Stimulated activated naive CD8-positive, alpha-beta T cell treated with anti-CD3 and anti-CD28 coated beads, Interleukin-15, Interleukin-2, amounts not matched to agents 100 ng/mL and 50 ng/mL, for 24 hours (primary cell): ENCODE results near the gene CCDC187.
A peak's percentile ranks its signal among the peaks of the same experiment; 100 is the strongest.

ENCODE experiments used
- H3K27ac Mint-ChIP-seq: one replicate; pipeline ENCODE4 v1.8.0; 2021; ENCODE audit warnings: mild to moderate bottlenecking, mixed read lengths
- H3K27me3 Mint-ChIP-seq: one replicate; pipeline ENCODE4 v1.8.0; 2021; ENCODE audit warnings: mixed read lengths
- H3K36me3 Mint-ChIP-seq: one replicate; pipeline ENCODE4 v1.8.0; 2021; ENCODE audit warnings: low read depth, mixed read lengths
- H3K4me1 Mint-ChIP-seq: one replicate; pipeline ENCODE4 v1.8.0; 2021; ENCODE audit warnings: low read depth, mixed read lengths
- H3K4me3 Mint-ChIP-seq: one replicate; pipeline ENCODE4 v1.8.0; 2021; ENCODE audit warnings: mild to moderate bottlenecking, mixed read lengths
- H3K9me3 Mint-ChIP-seq: one replicate; pipeline ENCODE4 v1.8.0; 2021; ENCODE audit warnings: mixed read lengths

The CCDC187 gene

GRCh38 chr9:136252281-136252680, 51.6 kb downstream of the CCDC187 start:
- no peaks in the 10 kb centered on the region for H3K4me1 Mint-ChIP-seq
- H3K27ac Mint-ChIP-seq, result no peak overlapping the region
- no peaks in the 10 kb centered on the region for H3K36me3 Mint-ChIP-seq
- no peak overlapping the region for H3K4me3 Mint-ChIP-seq
- H3K27me3 Mint-ChIP-seq, result no peaks in the 10 kb centered on the region
- no peaks in the 10 kb centered on the region for H3K9me3 Mint-ChIP-seq

GRCh38 chr9:136251264-136252115, 52.4 kb downstream of the CCDC187 start:
- no peaks in the 10 kb centered on the region for H3K36me3 Mint-ChIP-seq
- H3K9me3 Mint-ChIP-seq, result no peaks in the 10 kb centered on the region
- no peaks in the 10 kb centered on the region for H3K4me1 Mint-ChIP-seq
- no peaks in the 10 kb centered on the region for H3K27me3 Mint-ChIP-seq
- H3K4me3 Mint-ChIP-seq, result no peak overlapping the region
- no peak overlapping the region for H3K27ac Mint-ChIP-seq

GRCh38 chr9:136250676-136251075, 53.2 kb downstream of the CCDC187 start:
- Mint-ChIP-seq H3K36me3 (no peaks in the 10 kb centered on the region), H3K27ac (no peak overlapping the region), H3K4me1 (peaks cover 5% of the 10 kb centered on the region), H3K9me3 (no peaks in the 10 kb centered on the region), H3K27me3 (no peaks in the 10 kb centered on the region), H3K4me3 (no peak overlapping the region)

GRCh38 chr9:136249877-136250559, 53.9 kb downstream of the CCDC187 start:
- Mint-ChIP-seq H3K27me3 (no peaks in the 10 kb centered on the region), H3K4me3 (no peak overlapping the region), H3K9me3 (no peaks in the 10 kb centered on the region), H3K27ac (no peak overlapping the region), H3K4me1 (peaks cover 5% of the 10 kb centered on the region), H3K36me3 (peaks cover under 1% of the 10 kb centered on the region)

GRCh38 chr9:136248951-136249876, 54.7 kb downstream of the CCDC187 start:
- Mint-ChIP-seq H3K4me1 (peaks cover 13% of the 10 kb centered on the region), H3K4me3 (no peak overlapping the region), H3K36me3 (peaks cover 8% of the 10 kb centered on the region), H3K27ac (no peak overlapping the region), H3K9me3 (no peaks in the 10 kb centered on the region), H3K27me3 (no peaks in the 10 kb centered on the region)

- H3K4me1 Mint-ChIP-seq, result peaks cover 24% of the 10 kb centered on the region
- no peak overlapping the region for H3K27ac Mint-ChIP-seq
- H3K36me3 Mint-ChIP-seq, result peaks cover 8% of the 10 kb centered on the region
- no peaks in the 10 kb centered on the region for H3K9me3 Mint-ChIP-seq
- no peak overlapping the region for H3K4me3 Mint-ChIP-seq
- no peaks in the 10 kb centered on the region for H3K27me3 Mint-ChIP-seq
Measured at GRCh38 chr9:136247947-136248637, 55.8 kb downstream of the CCDC187 start.

- no peak overlapping the region for H3K4me3 Mint-ChIP-seq
- H3K27me3 Mint-ChIP-seq, result no peaks in the 10 kb centered on the region
- peak overlapping the region; percentile 61 for H3K27ac Mint-ChIP-seq
Measured at GRCh38 chr9:136247551-136247916, 56.4 kb downstream of the CCDC187 start.

GRCh38 chr9:136246849-136247550, 56.9 kb downstream of the CCDC187 start:
- Mint-ChIP-seq H3K27ac (peak overlapping the region; percentile 61), H3K27me3 (no peaks in the 10 kb centered on the region), H3K4me3 (no peak overlapping the region), H3K4me1 (peaks cover 33% of the 10 kb centered on the region), H3K9me3 (no peaks in the 10 kb centered on the region), H3K36me3 (peaks cover 8% of the 10 kb centered on the region)

More at GRCh38 chr9:136247551-136247916, 56.4 kb downstream of the CCDC187 start:
- Mint-ChIP-seq H3K4me1 (peaks cover 30% of the 10 kb centered on the region), H3K36me3 (peaks cover 8% of the 10 kb centered on the region), H3K9me3 (no peaks in the 10 kb centered on the region)

- Mint-ChIP-seq H3K4me1 (peaks cover 44% of the 10 kb centered on the region), H3K27me3 (no peaks in the 10 kb centered on the region), H3K9me3 (no peaks in the 10 kb centered on the region), H3K27ac (peak within 1 kb of the TSS; percentile 96), H3K36me3 (peaks cover 13% of the 10 kb centered on the region), H3K4me3 (peak within 1 kb of the TSS; percentile 97)
Measured at GRCh38 chr9:136245219-136246150, 58.4 kb downstream of the CCDC187 start, which contains the start of gene QSOX2. QSOX2 (minus strand) TSS chr9:136245812; CDS start chr9:136245803, 9 bp downstream.

GRCh38 chr9:136244969-136245218, 59.0 kb downstream of the CCDC187 start:
- Mint-ChIP-seq H3K4me1 (peaks cover 44% of the 10 kb centered on the region), H3K9me3 (no peaks in the 10 kb centered on the region), H3K27ac (peak overlapping the region; percentile 96), H3K4me3 (peak overlapping the region; percentile 97), H3K36me3 (peaks cover 13% of the 10 kb centered on the region), H3K27me3 (no peaks in the 10 kb centered on the region)

GRCh38 chr9:136244122-136244968, 59.5 kb downstream of the CCDC187 start:
- Mint-ChIP-seq H3K4me3 (peak overlapping the region; percentile 97), H3K4me1 (peaks cover 49% of the 10 kb centered on the region), H3K36me3 (peaks cover 17% of the 10 kb centered on the region), H3K27me3 (no peaks in the 10 kb centered on the region), H3K27ac (peak overlapping the region; percentile 96), H3K9me3 (no peaks in the 10 kb centered on the region)

- no peaks in the 10 kb centered on the region for H3K27me3 Mint-ChIP-seq
- peak overlapping the region; percentile 97 for H3K4me3 Mint-ChIP-seq
- peaks cover 56% of the 10 kb centered on the region for H3K4me1 Mint-ChIP-seq
- peak overlapping the region; percentile 96 for H3K27ac Mint-ChIP-seq
- H3K36me3 Mint-ChIP-seq, result peaks cover 18% of the 10 kb centered on the region
- H3K9me3 Mint-ChIP-seq, result no peaks in the 10 kb centered on the region
Measured at GRCh38 chr9:136243631-136244030, 60.3 kb downstream of the CCDC187 start.
